GM19467 (cell line): ENCODE measurements around the gene FBXL4.

Experiments
- ATAC-seq: cut with Tn5 transposase; IDR thresholded peaks from one replicate; pipeline ENCODE4 v1.9.1; 2021; ENCODE audit warnings: mild to moderate bottlenecking, moderate library complexity; ENCODE audit not compliant: unreplicated experiment

FBXL4 gene

GRCh38 chr6:98887650-98888049 is 60.1 kb downstream of the FBXL4 start:
- ATAC-seq = no peak

GRCh38 chr6:98885330-98885729 is 62.4 kb downstream of the FBXL4 start:
- no peak for ATAC-seq

- peak; percentile 83 for ATAC-seq
Measured at GRCh38 chr6:98880486-98880885, 67.3 kb downstream of the FBXL4 start.

- no peak for ATAC-seq
Measured at GRCh38 chr6:98877250-98877649, 70.5 kb downstream of the FBXL4 start.

GRCh38 chr6:98875375-98875774 is 72.4 kb downstream of the FBXL4 start:
- no peak for ATAC-seq

GRCh38 chr6:98871821-98872220 is 75.9 kb downstream of the FBXL4 start:
- ATAC-seq = no peak

- no peak for ATAC-seq
Measured at GRCh38 chr6:98871057-98871456, 76.7 kb downstream of the FBXL4 start.

- no peak for ATAC-seq
Measured at GRCh38 chr6:98864497-98864896, 83.2 kb downstream of the FBXL4 start.

GRCh38 chr6:98848539-98849242 is 99.1 kb downstream of the FBXL4 start:
- ATAC-seq = no peak

- peak; percentile 45 for ATAC-seq
Measured at GRCh38 chr6:98847779-98848538, 99.8 kb downstream of the FBXL4 start.

- ATAC-seq = no peak
Measured at GRCh38 chr6:98847416-98847778, 100.3 kb downstream of the FBXL4 start.

- ATAC-seq = no peak
Measured at GRCh38 chr6:98846021-98846380, 101.7 kb downstream of the FBXL4 start.

- peak; percentile 50 for ATAC-seq
Measured at GRCh38 chr6:98845211-98846020, 102.3 kb downstream of the FBXL4 start.

GRCh38 chr6:98844244-98845210 is 103.2 kb downstream of the FBXL4 start:
- no peak for ATAC-seq

- no peak for ATAC-seq
Measured at GRCh38 chr6:98843271-98844243, 104.2 kb downstream of the FBXL4 start.

GRCh38 chr6:98842342-98843180 is 105.2 kb downstream of the FBXL4 start:
- ATAC-seq = no peak

GRCh38 chr6:98841621-98842341 is 106.0 kb downstream of the FBXL4 start:
- no peak for ATAC-seq

- no peak for ATAC-seq
Measured at GRCh38 chr6:98840996-98841513, 106.7 kb downstream of the FBXL4 start.
